ENCODE data around the gene ATP13A4. TPM values are rescaled to one million over a fixed set of nuclear protein-coding genes. Genes with fewer than 3 reads are reported as not detected.

ATP13A4 gene
- 1 to 10 TPM in 3 of 4 donors, under 1 TPM in 1; 0.21 to 6.3 (median 1.6) TPM for total RNA-seq

- Histone ChIP-seq H3K4me1 (no peaks in the 10 kb centered on the region), H3K9me3 (no peaks in the 10 kb centered on the region), H3K27me3 (no peaks in the 10 kb centered on the region), H3K36me3 (no peaks in the 10 kb centered on the region), H3K27ac (no peak within 1 kb of the TSS), H3K4me3 (no peak within 1 kb of the TSS)
- TF ChIP-seq EP300 (IDR thresholded peaks at IDR 0.05): no peak
- TF ChIP-seq CTCF (IDR thresholded peaks at IDR 0.05): no peak
- TF ChIP-seq POLR2A (IDR thresholded peaks at IDR 0.05): no peak
- WGBS, 2 donors: 49 to 58% methylated on average over 9 of the region's 9 CpGs
- DNase-seq (ENCODE audit: low spot score in 2 of 2): no peak
Observed at GRCh38 chr3:193554811-193555210, at the start of gene ATP13A4. ATP13A4 (minus strand) TSS chr3:193554895; CDS start chr3:193554799, 96 bp downstream.

GRCh38 chr3:193599393-193599792 lies 44.7 kb upstream of the ATP13A4 start:
- Histone ChIP-seq H3K27me3 (no peaks in the 10 kb centered on the region), H3K4me3 (no peak overlapping the region), H3K36me3 (peaks cover 0 to 12% (median 0%) of the 10 kb centered on the region in 3 donors), H3K9me3 (no peaks in the 10 kb centered on the region), H3K4me1 (peaks cover 0 to 39% (median 12%) of the 10 kb centered on the region in 4 donors), H3K27ac (no peak overlapping the region)
- DNase-seq (ENCODE audit: low spot score in 2 of 2): no peak
- TF ChIP-seq CTCF (IDR thresholded peaks at IDR 0.05) (no peak), POLR2A (IDR thresholded peaks at IDR 0.05) (no peak), EP300 (IDR thresholded peaks at IDR 0.05) (no peak)
- WGBS, 2 donors: 82 to 94% methylated on average over 1 of the region's 1 CpG

GRCh38 chr3:193598202-193598601 lies 43.5 kb upstream of the ATP13A4 start:
- 86 to 89% methylated on average over 2 of the region's 2 CpGs for WGBS, 2 donors
- TF ChIP-seq CTCF (IDR thresholded peaks at IDR 0.05) (no peak), POLR2A (IDR thresholded peaks at IDR 0.05) (no peak), EP300 (IDR thresholded peaks at IDR 0.05) (no peak)
- Histone ChIP-seq H3K9me3 (no peaks in the 10 kb centered on the region), H3K4me1 (peaks cover 0 to 46% (median 17%) of the 10 kb centered on the region in 4 donors), H3K4me3 (no peak overlapping the region), H3K27me3 (no peaks in the 10 kb centered on the region), H3K36me3 (peaks cover 0 to 12% (median 0%) of the 10 kb centered on the region in 3 donors), H3K27ac (no peak overlapping the region)
- DNase-seq (ENCODE audit: low spot score in 2 of 2): no peak

GRCh38 chr3:193595939-193596487 lies 41.3 kb upstream of the ATP13A4 start:
- Histone ChIP-seq H3K9me3 (no peaks in the 10 kb centered on the region), H3K4me1 (peaks cover 0 to 46% (median 17%) of the 10 kb centered on the region in 4 donors), H3K27me3 (no peaks in the 10 kb centered on the region), H3K4me3 (no peak overlapping the region), H3K36me3 (peaks cover 0 to 12% (median 0%) of the 10 kb centered on the region in 3 donors), H3K27ac (no peak overlapping the region)
- DNase-seq (ENCODE audit: low spot score in 2 of 2): no peak
- 85 to 92% methylated on average over 5 of the region's 5 CpGs for WGBS, 2 donors
- no peak for TF ChIP-seq CTCF (IDR thresholded peaks at IDR 0.05)

GRCh38 chr3:193594946-193595689 lies 40.4 kb upstream of the ATP13A4 start:
- WGBS, 2 donors: 57 to 58% methylated on average over 1 of the region's 1 CpG
- no peaks in the 10 kb centered on the region for H3K9me3 ChIP-seq
- no peak overlapping the region for H3K4me3 ChIP-seq
- peaks cover 0 to 12% (median 0%) of the 10 kb centered on the region in 3 donors for H3K36me3 ChIP-seq
- TF ChIP-seq CTCF (IDR thresholded peaks at IDR 0.05) (no peak), POLR2A (IDR thresholded peaks at IDR 0.05) (no peak), EP300 (IDR thresholded peaks at IDR 0.05) (no peak)
- peaks cover 0 to 46% (median 17%) of the 10 kb centered on the region in 4 donors for H3K4me1 ChIP-seq
- no peak for DNase-seq (ENCODE audit: low spot score in 2 of 2)
- no peak overlapping the region for H3K27ac ChIP-seq
- H3K27me3 ChIP-seq: no peaks in the 10 kb centered on the region
